GM13976 (cell line): ENCODE results near the gene PRSS38.

Source experiments
- DNase-seq: peaks from one replicate; pipeline ENCODE4 v3.0.0; 2012; ENCODE audit warnings: low spot score
- in situ Hi-C: fragments of 300-500 bp; cut with MboI; formaldehyde crosslinking; loops from one replicate; pipeline ENCODE4 v1.12.0; 2022; ENCODE audit warnings: low sequenced_read_pairs, mixed read lengths, inconsistent platforms; ENCODE audit not compliant: unreplicated experiment
- TF ChIP-seq, protein P1 (sequence below): IDR thresholded peaks from 2 replicates; pipeline ENCODE4 v1.5.1; 2012; ENCODE audit warnings: borderline replicate concordance, mild to moderate bottlenecking; ENCODE audit not compliant: insufficient read depth; ENCODE audit errors: extremely low read depth, missing control alignments, control extremely low read depth

The PRSS38 gene

DNA sequence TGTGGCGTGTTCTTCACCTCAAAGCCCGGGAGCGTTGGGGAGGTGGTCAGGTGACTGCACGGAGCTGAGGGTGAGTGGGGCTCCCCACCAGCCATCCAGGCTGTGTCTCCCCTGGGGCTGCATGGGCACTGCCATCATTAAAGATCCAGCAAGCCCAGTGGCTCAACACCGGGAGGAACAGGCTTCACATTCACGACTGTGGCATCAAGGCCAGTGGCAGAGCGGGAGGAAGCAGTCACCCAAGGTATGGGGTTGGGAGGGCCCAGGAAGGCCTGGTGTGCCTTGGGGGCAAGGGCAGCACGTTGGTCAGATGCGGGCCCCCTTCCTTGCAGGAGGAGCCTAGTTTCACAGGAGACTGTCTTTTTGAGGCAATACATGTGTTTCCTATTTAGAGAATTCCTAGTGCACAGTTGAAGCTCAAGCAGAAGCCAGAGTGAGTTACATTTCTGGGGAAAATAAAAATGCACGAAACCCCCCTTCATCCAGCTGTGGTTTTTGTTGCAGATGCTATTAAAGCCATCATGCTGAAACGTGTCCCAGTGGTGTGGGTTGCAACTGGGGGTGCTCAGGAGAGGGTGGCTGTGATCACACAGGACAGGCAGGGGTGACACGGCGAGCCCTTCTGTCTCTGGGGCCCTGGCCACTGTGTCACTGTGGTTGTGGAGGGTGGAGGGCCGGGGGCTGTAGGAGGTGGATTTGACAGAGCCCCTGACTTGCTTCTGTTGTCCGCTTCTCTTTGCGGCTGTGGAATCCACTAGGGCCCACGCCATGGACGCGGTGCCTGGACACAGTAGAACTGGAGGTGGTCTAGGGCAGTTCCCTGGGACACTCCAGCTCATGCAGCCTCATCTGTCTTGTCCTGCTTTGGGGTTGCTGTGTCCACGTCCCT is 46.2 kb upstream of the PRSS38 start:
- TF ChIP-seq, protein P1, sequence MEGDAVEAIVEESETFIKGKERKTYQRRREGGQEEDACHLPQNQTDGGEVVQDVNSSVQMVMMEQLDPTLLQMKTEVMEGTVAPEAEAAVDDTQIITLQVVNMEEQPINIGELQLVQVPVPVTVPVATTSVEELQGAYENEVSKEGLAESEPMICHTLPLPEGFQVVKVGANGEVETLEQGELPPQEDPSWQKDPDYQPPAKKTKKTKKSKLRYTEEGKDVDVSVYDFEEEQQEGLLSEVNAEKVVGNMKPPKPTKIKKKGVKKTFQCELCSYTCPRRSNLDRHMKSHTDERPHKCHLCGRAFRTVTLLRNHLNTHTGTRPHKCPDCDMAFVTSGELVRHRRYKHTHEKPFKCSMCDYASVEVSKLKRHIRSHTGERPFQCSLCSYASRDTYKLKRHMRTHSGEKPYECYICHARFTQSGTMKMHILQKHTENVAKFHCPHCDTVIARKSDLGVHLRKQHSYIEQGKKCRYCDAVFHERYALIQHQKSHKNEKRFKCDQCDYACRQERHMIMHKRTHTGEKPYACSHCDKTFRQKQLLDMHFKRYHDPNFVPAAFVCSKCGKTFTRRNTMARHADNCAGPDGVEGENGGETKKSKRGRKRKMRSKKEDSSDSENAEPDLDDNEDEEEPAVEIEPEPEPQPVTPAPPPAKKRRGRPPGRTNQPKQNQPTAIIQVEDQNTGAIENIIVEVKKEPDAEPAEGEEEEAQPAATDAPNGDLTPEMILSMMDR: no peak
- in situ Hi-C loops: no loop called here
- no peak for DNase-seq

DNA sequence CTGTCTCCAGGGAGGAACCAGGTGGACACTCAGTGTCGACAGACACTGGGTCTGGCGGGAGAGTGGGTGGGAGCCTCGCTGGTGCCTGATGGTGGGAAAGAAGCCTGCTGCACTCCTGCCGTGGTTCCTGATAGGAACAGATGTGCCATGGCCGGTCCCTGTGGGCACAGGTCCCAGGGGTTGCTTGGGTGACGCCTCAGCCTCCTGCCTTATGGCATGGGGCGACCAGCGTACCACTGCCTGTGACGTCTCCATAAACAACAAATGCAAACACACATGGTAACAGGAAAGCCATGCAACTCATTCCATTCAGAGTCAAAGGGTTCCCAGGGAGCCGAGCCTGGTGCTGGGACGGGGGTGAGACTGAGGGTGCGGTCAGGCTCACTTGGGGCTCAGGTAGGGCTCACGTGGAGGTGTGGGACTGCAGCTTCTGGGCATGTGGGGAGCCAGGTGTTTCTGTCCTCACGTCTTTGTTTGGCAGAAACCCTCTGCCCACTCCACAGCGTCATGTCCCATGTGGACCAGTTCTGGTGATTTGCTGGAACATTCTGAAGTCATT is 45.5 kb upstream of the PRSS38 start:
- in situ Hi-C loops: no loop called here
- TF ChIP-seq, protein P1: no peak

DNA sequence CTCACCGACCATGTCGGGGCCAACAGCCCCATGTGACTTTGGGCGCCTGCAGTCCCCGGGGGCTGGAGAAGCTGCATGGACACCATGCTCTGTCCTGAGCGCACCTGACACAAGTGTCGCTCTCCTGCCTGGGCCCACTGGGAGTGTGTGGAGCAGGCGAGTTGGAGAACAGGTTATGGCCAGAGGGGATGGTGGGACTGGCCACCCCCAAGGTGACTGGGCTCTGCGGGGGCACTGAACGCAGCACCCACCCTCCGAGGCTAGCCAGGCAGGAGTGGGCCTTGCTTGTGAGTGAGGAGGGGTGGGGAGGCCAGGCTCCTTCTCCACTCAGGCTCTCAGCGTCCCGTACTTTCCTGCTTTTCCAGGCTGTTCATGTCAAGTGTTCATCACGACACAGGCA is 44.7 kb upstream of the PRSS38 start:
- DNase-seq: no peak
- TF ChIP-seq, protein P1: no peak
- in situ Hi-C loops: no loop called here

More for the DNA sequence above, 45.5 kb upstream of the PRSS38 start:
- no peak for DNase-seq

DNA sequence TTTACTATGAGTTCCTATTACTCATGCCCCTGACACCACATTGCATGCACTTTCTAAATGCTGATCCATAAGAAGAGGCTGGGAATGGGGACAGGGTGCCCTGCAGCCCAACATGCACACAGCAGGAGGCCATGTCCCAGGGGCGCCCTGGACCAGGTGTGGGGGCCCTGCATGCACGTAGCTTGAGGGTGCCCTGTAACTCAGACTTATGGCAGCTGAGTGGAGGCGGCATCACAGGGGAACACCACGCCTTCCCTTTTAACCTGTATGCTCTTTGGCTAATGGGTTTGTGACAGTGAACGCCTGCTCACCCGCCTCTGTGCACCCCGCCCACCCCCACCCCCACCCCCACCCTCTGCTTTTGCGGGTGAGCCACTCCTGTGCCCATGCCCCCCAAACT is 44.1 kb upstream of the PRSS38 start:
- in situ Hi-C loops: no loop called here
- TF ChIP-seq, protein P1: no peak

DNA sequence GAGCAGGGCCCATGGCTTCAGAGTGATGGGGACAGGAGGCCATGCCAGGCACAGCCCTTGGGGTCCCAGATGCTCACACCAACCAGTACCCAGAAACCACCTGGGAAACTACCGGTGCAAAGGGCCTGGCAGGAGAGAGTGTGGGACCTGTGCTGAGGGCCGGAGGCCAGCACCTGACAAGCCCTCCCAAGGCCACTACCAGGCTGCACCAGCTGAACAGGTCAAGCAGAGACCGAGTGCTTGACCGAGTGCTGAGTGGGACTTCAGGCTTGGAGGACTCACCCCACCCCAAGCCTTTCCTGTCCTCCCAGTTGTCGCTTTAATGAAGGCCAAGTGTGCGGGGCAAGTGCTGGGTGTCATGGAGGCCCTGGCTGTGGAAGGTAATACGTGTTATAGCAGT is 43.7 kb upstream of the PRSS38 start:
- in situ Hi-C loops: no loop called here
- TF ChIP-seq, protein P1: no peak
- no peak for DNase-seq

More for the DNA sequence above, 44.1 kb upstream of the PRSS38 start:
- DNase-seq: no peak

DNA sequence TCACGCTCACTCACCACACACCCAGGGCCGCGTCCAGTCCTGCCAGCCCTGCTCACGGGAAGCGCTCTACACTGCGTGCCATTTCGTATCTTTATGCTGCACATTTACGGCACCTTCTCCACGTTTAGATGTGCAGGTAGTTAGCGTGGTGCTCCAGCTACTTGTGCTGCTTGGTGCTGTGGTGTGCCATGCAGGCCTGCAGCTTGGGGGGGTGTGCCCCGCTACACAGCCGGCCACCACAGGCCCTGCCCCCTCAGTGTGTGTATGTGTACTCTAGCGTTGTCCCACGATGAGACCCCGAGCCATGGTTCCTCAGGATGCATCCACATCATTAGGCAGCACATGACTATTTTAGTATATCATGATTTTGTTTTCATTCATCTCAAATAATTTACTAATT is 41.9 kb upstream of the PRSS38 start:
- no peak for DNase-seq
- in situ Hi-C loops: no loop called here
- TF ChIP-seq, protein P1: no peak
